Neuronal stem cell (in vitro differentiated cells): ENCODE data around the gene MSH5. TPM values are rescaled to one million over a fixed set of nuclear protein-coding genes. Genes with fewer than 3 reads are reported as not detected.
A peak's percentile ranks its signal among the peaks of the same experiment; 100 is the strongest.

Experiments
- DNase-seq: peaks from one replicate; pipeline ENCODE4 v3.0.0-alpha.2; 2013; ENCODE audit warnings: low spot score
- H2AFZ ChIP-seq: one replicate; pipeline ENCODE4 v1.6.1; 2013; ENCODE audit warnings: mild to moderate bottlenecking, low read length, inconsistent platforms
- H2AK5ac ChIP-seq: 2 replicates; pipeline ENCODE4 v1.6.1; 2013; ENCODE audit warnings: low read depth, mild to moderate bottlenecking, inconsistent platforms, low read length, moderate library complexity, mixed read lengths
- H2BK120ac ChIP-seq: 2 replicates; pipeline ENCODE4 v1.6.1; 2013; ENCODE audit warnings: low read depth, mild to moderate bottlenecking, inconsistent platforms, low read length, moderate library complexity, mixed read lengths
- H2BK12ac ChIP-seq: one replicate; pipeline ENCODE4 v1.6.1; 2013; ENCODE audit warnings: low read length, inconsistent platforms
- H2BK15ac ChIP-seq: 2 replicates; pipeline ENCODE4 v1.6.1; 2013; ENCODE audit warnings: mild to moderate bottlenecking, low read length, inconsistent platforms, mixed read lengths
- H2BK5ac ChIP-seq: one replicate; pipeline ENCODE4 v1.6.1; 2013; ENCODE audit warnings: inconsistent platforms, mild to moderate bottlenecking, low read length, moderate library complexity
- H3K14ac ChIP-seq: one replicate; pipeline ENCODE4 v1.6.1; 2013; ENCODE audit warnings: low read length, inconsistent platforms
- H3K18ac ChIP-seq: 2 replicates; pipeline ENCODE4 v1.6.1; 2013; ENCODE audit warnings: low read length, inconsistent platforms
- H3K23ac ChIP-seq: 2 replicates; pipeline ENCODE4 v1.6.1; 2013; ENCODE audit warnings: low read depth, mild to moderate bottlenecking, mixed read lengths, low read length, inconsistent platforms; ENCODE audit not compliant: poor library complexity
- H3K27ac ChIP-seq: replicated peaks from 3 replicates; pipeline ENCODE4 v1.5.1; 2013; ENCODE audit warnings: low read length, inconsistent platforms
- H3K27me3 ChIP-seq, 3 experiments: 2 replicates each; pipeline ENCODE4 v1.6.1; 2013; ENCODE audit warnings: low read length in 3 of 3, mild to moderate bottlenecking in 2 of 3, inconsistent platforms in 1 of 3, low read depth in 1 of 3, mixed read lengths in 1 of 3, moderate library complexity in 1 of 3; ENCODE audit not compliant: control insufficient read depth in 3 of 3, insufficient read depth in 3 of 3
- H3K36me3 ChIP-seq, 2 donors: replicated peaks in 1 of 2; 2 replicates each; pipeline ENCODE4 v1.6.1; 2013; ENCODE audit warnings: low read length in 2 of 2; ENCODE audit not compliant: control insufficient read depth in 2 of 2, insufficient read depth in 2 of 2
- H3K4ac ChIP-seq: 2 replicates; pipeline ENCODE4 v1.6.1; 2013; ENCODE audit warnings: inconsistent platforms, mild to moderate bottlenecking, low read length, moderate library complexity
- H3K4me1 ChIP-seq, 2 donors: 1 replicate in 1 of 2; 2 replicates in 1 of 2; pipeline ENCODE4 v1.6.1; 2013; ENCODE audit warnings: low read length in 2 of 2, low read depth in 1 of 2; ENCODE audit not compliant: control insufficient read depth in 2 of 2, insufficient read depth in 1 of 2
- H3K4me2 ChIP-seq: one replicate; pipeline ENCODE4 v1.6.1; 2013; ENCODE audit warnings: mild to moderate bottlenecking, low read length, inconsistent platforms; ENCODE audit not compliant: insufficient read depth, poor library complexity, severe bottlenecking
- H3K4me3 ChIP-seq, 2 donors: 2 replicates each; pipeline ENCODE4 v1.5.1; 2013; ENCODE audit warnings: low read length in 2 of 2, mild to moderate bottlenecking in 2 of 2, inconsistent platforms in 1 of 2, moderate library complexity in 1 of 2
- H3K79me1 ChIP-seq: one replicate; pipeline ENCODE4 v1.6.1; 2013; ENCODE audit warnings: low read depth, mild to moderate bottlenecking, inconsistent platforms, low read length, moderate library complexity
- H3K9ac ChIP-seq: one replicate; pipeline ENCODE4 v1.6.1; 2013; ENCODE audit warnings: mild to moderate bottlenecking, low read depth, low read length, inconsistent platforms; ENCODE audit not compliant: poor library complexity
- H3K9me3 ChIP-seq, 2 donors: replicated peaks in 1 of 2; 2 replicates each; pipeline versions ENCODE3 to v1.6.1; 2013; ENCODE audit warnings: low read length in 2 of 2, mild to moderate bottlenecking in 2 of 2, inconsistent platforms in 1 of 2, low read depth in 1 of 2, mixed read lengths in 1 of 2, moderate library complexity in 1 of 2; ENCODE audit not compliant: control insufficient read depth in 2 of 2, insufficient read depth in 1 of 2
- H4K8ac ChIP-seq: one replicate; pipeline ENCODE4 v1.6.1; 2013; ENCODE audit warnings: low read depth, mild to moderate bottlenecking, inconsistent platforms, low read length, moderate library complexity
- H4K91ac ChIP-seq: one replicate; pipeline ENCODE4 v1.6.1; 2013; ENCODE audit warnings: low read length, low read depth, mild to moderate bottlenecking, inconsistent platforms; ENCODE audit not compliant: poor library complexity
- WGBS, 2 donors: extraction: QIAGEN DNeasy Blood & Tissue Kit; methylation state at CpG; one replicate each; pipeline ENCODE4 v1.1.7; 2013; ENCODE audit warnings: missing lambda C conversion rate in 2 of 2, mixed read lengths in 1 of 2; ENCODE audit not compliant: insufficient read length in 2 of 2, insufficient replicate concordance in 1 of 2; ENCODE audit errors: extremely low coverage in 2 of 2; 5-methylcytosine and 5-hydroxymethylcytosine counted together
- polyA plus RNA-seq, 2 experiments: library from polyadenylated mRNA; stranded (reverse); fragments of 200-250 nt; gene quantifications; one replicate each; pipeline ENCODE4 v1.2.3, GENCODE V29; 2013

MSH5 gene
- 25.1 TPM for polyA plus RNA-seq (2013, experiment 1 of 2)
- 25.6 TPM for polyA plus RNA-seq (2013, experiment 2 of 2)

- Histone ChIP-seq H3K36me3 (peaks cover 7 to 44% of the 10 kb centered on the region in 2 donors), H3K23ac (peak within 1 kb of the TSS; percentile 94), H2AFZ (peak within 1 kb of the TSS; percentile 33), H3K27me3 (no peaks in the 10 kb centered on the region), H3K4me2 (peak within 1 kb of the TSS; percentile 83), H3K27ac (peak within 1 kb of the TSS; percentile 88), H3K9me3 (no peaks in the 10 kb centered on the region), H3K79me1 (peaks cover 3% of the 10 kb centered on the region), H3K4me3 (peak within 1 kb of the TSS; percentile 71 to 85), H2BK15ac (peak within 1 kb of the TSS; percentile 74), H3K4me1 (peaks cover 26 to 28% of the 10 kb centered on the region in 2 donors), H2BK120ac (peak within 1 kb of the TSS; percentile 47), H3K9ac (peak within 1 kb of the TSS; percentile 84), H2BK12ac (peak within 1 kb of the TSS; percentile 14), H2AK5ac (peak within 1 kb of the TSS; percentile 99), H4K91ac (peak within 1 kb of the TSS; percentile 92), H3K14ac (peak within 1 kb of the TSS; percentile 89), H3K18ac (peak within 1 kb of the TSS; percentile 95), H2BK5ac (peak within 1 kb of the TSS; percentile 94), H4K8ac (peak within 1 kb of the TSS; percentile 84), H3K4ac (peak within 1 kb of the TSS; percentile 80)
- peak; percentile 99 for DNase-seq
- no CpG with 5 or more reads among the region's 58 CpGs for WGBS, 2 donors
These were observed at the start of gene MSH5 for GRCh38 chr6:31739639-31740396. Gene MSH5 (plus strand): TSS chr6:31740005. CDS start chr6:31740467, 462 bp downstream.

- Histone ChIP-seq H3K27me3 (no peaks in the 10 kb centered on the region), H4K91ac (no peak overlapping the region), H3K4ac (no peak overlapping the region), H3K4me3 (no peak overlapping the region), H3K23ac (no peak overlapping the region), H3K18ac (no peak overlapping the region), H2BK120ac (no peak overlapping the region), H3K27ac (no peak overlapping the region), H4K8ac (no peak overlapping the region), H3K79me1 (no peaks in the 10 kb centered on the region), H2BK12ac (no peak overlapping the region), H2AK5ac (no peak overlapping the region), H3K4me1 (peaks cover 0 to 2% of the 10 kb centered on the region in 2 donors), H3K14ac (no peak overlapping the region), H3K36me3 (peaks cover 50 to 97% of the 10 kb centered on the region in 2 donors), H3K9ac (peak overlapping the region; percentile 32), H3K9me3 (no peaks in the 10 kb centered on the region), H2BK5ac (no peak overlapping the region), H3K4me2 (no peak overlapping the region), H2BK15ac (no peak overlapping the region), H2AFZ (no peak overlapping the region)
- DNase-seq = no peak
- WGBS, 2 donors = no CpG with 5 or more reads among the region's 10 CpGs
These were observed 49.4 kb upstream of the MSH5 start for GRCh38 chr6:31690231-31691077.

GRCh38 chr6:31691078-31691463 is 48.7 kb upstream of the MSH5 start:
- DNase-seq = no peak
- Histone ChIP-seq H3K27me3 (no peaks in the 10 kb centered on the region), H2AFZ (no peak overlapping the region), H2AK5ac (no peak overlapping the region), H3K9ac (no peak overlapping the region), H3K4me2 (no peak overlapping the region), H3K4me1 (peaks cover 0 to 2% of the 10 kb centered on the region in 2 donors), H2BK15ac (no peak overlapping the region), H3K4ac (no peak overlapping the region), H2BK12ac (no peak overlapping the region), H3K36me3 (peaks cover 50 to 96% of the 10 kb centered on the region in 2 donors), H2BK120ac (no peak overlapping the region), H3K9me3 (no peaks in the 10 kb centered on the region), H3K14ac (no peak overlapping the region), H4K91ac (no peak overlapping the region), H3K4me3 (no peak overlapping the region), H3K23ac (no peak overlapping the region), H4K8ac (no peak overlapping the region), H3K79me1 (no peaks in the 10 kb centered on the region), H2BK5ac (no peak overlapping the region), H3K27ac (no peak overlapping the region), H3K18ac (no peak overlapping the region)
- WGBS, 2 donors = no CpG with 5 or more reads among the region's 6 CpGs
